ENCODE measurements around the gene RBL2. TPM values are rescaled to one million over a fixed set of nuclear protein-coding genes. Genes with fewer than 3 reads are reported as not detected.
"Not testable (repeated sequence)": the region's sequence is repeated elsewhere in the genome, so short reads cannot be mapped to it uniquely, and the experiment has no call there.

RBL2 gene
- total RNA-seq, 4 donors from 2014 or later: 27.7 to 115 (median 64.0) TPM

DNA sequence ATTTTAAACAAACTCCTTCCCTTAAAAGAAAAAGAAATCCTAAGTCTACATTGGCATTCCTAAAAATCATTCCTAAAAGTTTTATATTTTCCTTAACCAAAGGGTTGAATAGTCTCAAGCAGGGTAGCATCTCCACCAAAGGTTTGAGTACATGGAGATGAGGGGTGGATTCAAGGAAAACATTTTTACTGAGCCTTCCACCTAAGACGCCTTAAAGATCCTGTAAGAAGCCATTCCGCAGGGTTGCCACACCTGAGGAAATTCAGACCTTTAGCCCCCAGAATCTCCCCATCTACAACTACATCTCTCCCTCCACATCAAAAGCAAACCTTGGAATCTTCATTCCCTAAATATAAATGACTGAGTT, 76.4 kb downstream of the RBL2 start:
- in situ Hi-C loops (cut with MboI; ENCODE audit: low pct_ligation_motif_present in 1 of 4, low pct_unique_long_range_greater_than_20kb in 1 of 4, low sequenced_read_pairs in 3 of 4): no loop called here
- H3K27me3 ChIP-seq: no peaks in the 10 kb centered on the region
- no peak overlapping the region for H3K4me3 ChIP-seq
- peak overlapping the region in 1 of 4 donors; percentile 52 for H3K27ac ChIP-seq
- H3K36me3 ChIP-seq: no peaks in the 10 kb centered on the region
- H3K9me3 ChIP-seq: no peaks in the 10 kb centered on the region
- TF ChIP-seq POLR2AphosphoS5 (IDR thresholded peaks at IDR 0.05): no peak
- TF ChIP-seq CTCF (IDR thresholded peaks at IDR 0.05): peak in 2 of 5 experiments; percentile 5 to 9
- intact Hi-C loops (cut with DNase I; ENCODE audit: low total_unique reads): no loop called here
- DNase-seq: no peak
- WGBS, 2 donors (ENCODE audit: low coverage in 1 of 2): 33 to 58% methylated on average over 2 of the region's 2 CpGs
- peaks cover 0 to 10% (median 6%) of the 10 kb centered on the region in 4 donors for H3K4me1 ChIP-seq

DNA sequence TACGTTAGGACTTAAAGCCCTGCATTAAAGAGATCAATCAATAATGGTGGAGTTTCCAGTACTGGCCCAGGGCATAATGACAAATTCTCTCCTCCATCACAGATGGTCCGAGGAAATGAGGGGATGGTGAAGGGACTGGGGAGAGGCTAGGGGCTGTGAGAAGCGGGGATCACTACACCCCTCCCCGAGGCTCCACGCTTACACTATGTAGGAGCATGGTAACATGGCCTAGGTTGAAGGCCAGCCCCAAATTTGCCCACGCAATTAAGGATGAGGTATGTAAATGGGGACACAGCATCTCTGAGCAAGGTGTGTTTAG, 76.8 kb downstream of the RBL2 start:
- intact Hi-C loops (cut with DNase I; ENCODE audit: low total_unique reads): no loop called here
- in situ Hi-C loops (cut with MboI; ENCODE audit: low pct_ligation_motif_present in 1 of 4, low pct_unique_long_range_greater_than_20kb in 1 of 4, low sequenced_read_pairs in 3 of 4): no loop called here
- H3K27ac ChIP-seq: no peak overlapping the region
- WGBS, 2 donors (ENCODE audit: low coverage in 1 of 2): 78% methylated on average over 6 of the region's 6 CpGs; no CpG with 5 or more reads in 1 of the 2 donors
- TF ChIP-seq POLR2AphosphoS5 (IDR thresholded peaks at IDR 0.05) (no peak), POLR2A (IDR thresholded peaks at IDR 0.05) (no peak), EP300 (IDR thresholded peaks at IDR 0.05; ENCODE audit: low read depth) (no peak), CTCF (IDR thresholded peaks at IDR 0.05) (no peak)
- peaks cover 0 to 10% (median 6%) of the 10 kb centered on the region in 4 donors for H3K4me1 ChIP-seq
- H3K4me3 ChIP-seq: no peak overlapping the region
- no peaks in the 10 kb centered on the region for H3K27me3 ChIP-seq
- H3K9me3 ChIP-seq: no peaks in the 10 kb centered on the region
- no peak for DNase-seq
- no peaks in the 10 kb centered on the region for H3K36me3 ChIP-seq

- Histone ChIP-seq H3K27ac (no peak overlapping the region), H3K36me3 (no peaks in the 10 kb centered on the region), H3K4me1 (peaks cover 0 to 10% (median 6%) of the 10 kb centered on the region in 4 donors), H3K4me3 (no peak overlapping the region), H3K27me3 (no peaks in the 10 kb centered on the region), H3K9me3 (no peaks in the 10 kb centered on the region)
- TF ChIP-seq EP300 (IDR thresholded peaks at IDR 0.05; ENCODE audit: low read depth): no peak
- no peak for TF ChIP-seq POLR2AphosphoS5 (IDR thresholded peaks at IDR 0.05)
- no peak for TF ChIP-seq POLR2A (IDR thresholded peaks at IDR 0.05)
- no peak for TF ChIP-seq CTCF (IDR thresholded peaks at IDR 0.05)
- intact Hi-C loops (cut with DNase I; ENCODE audit: low total_unique reads): no loop called here
- WGBS, 2 donors (ENCODE audit: low coverage in 1 of 2): 60 to 84% methylated on average over 1 to 12 of the region's 12 CpGs
- in situ Hi-C loops (cut with MboI; ENCODE audit: low pct_ligation_motif_present in 1 of 4, low pct_unique_long_range_greater_than_20kb in 1 of 4, low sequenced_read_pairs in 3 of 4): no loop called here
- DNase-seq: no peak
These were observed 77.4 kb downstream of the RBL2 start for GRCh38 chr16:53511403-53512280.

DNA sequence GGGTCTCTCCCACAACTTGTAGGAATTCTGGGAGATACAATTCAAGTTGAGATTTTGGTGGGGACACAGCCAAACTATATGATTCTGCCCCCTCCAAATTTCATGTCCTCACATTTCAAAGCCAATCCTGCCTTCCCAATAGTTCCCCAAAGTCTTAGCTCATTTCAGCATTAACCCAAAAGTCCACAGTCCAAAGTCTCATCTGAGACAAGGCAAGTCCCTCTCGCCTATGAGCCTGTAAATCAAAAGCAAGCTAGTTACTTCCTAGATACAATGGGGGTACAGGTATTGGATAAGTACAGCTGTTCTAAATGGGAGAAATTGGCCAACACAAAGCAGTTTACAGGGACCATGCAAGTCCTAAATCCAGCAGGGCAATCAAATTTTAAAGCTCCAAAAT, 78.5 kb downstream of the RBL2 start:
- H3K36me3 ChIP-seq; H3K27ac ChIP-seq; H3K4me3 ChIP-seq; in situ Hi-C loops (cut with MboI; ENCODE audit: low pct_ligation_motif_present in 1 of 4, low pct_unique_long_range_greater_than_20kb in 1 of 4, low sequenced_read_pairs in 3 of 4); intact Hi-C loops (cut with DNase I; ENCODE audit: low total_unique reads); DNase-seq; H3K27me3 ChIP-seq; H3K9me3 ChIP-seq: not testable (repeated sequence)
- peaks cover 0 to 10% (median 6%) of the 10 kb centered on the region in 4 donors for H3K4me1 ChIP-seq
- 71 to 83% methylated on average over 1 of the region's 1 CpG for WGBS, 2 donors (ENCODE audit: low coverage in 1 of 2)

DNA sequence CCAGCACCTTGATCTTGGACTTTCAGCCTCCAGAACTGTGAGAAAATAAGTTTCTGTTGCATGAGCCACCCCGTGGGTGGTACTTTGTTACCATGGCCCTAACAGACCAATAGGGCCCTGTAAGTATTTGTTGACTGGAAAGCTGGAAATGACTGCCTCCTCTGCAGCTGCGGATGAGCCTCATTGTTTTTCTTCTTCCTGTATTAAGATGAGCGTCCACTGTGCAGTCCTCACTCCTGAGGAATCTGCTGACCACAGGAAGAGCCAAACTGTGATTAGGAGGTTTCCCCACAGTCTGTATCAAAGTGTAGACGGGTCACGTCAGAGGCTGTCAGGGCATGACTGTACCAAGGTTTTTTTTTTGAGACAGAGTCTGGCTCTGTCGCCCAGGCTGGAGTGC, 81.0 kb downstream of the RBL2 start:
- no peak for DNase-seq
- in situ Hi-C loops (cut with MboI; ENCODE audit: low pct_ligation_motif_present in 1 of 4, low pct_unique_long_range_greater_than_20kb in 1 of 4, low sequenced_read_pairs in 3 of 4) (no loop called here), intact Hi-C loops (cut with DNase I; ENCODE audit: low total_unique reads) (no loop called here)
- H3K4me3 ChIP-seq: no peak overlapping the region
- H3K27ac ChIP-seq: no peak overlapping the region
- H3K9me3 ChIP-seq: no peaks in the 10 kb centered on the region
- TF ChIP-seq POLR2AphosphoS5 (IDR thresholded peaks at IDR 0.05) (no peak), CTCF (IDR thresholded peaks at IDR 0.05) (no peak), EP300 (IDR thresholded peaks at IDR 0.05; ENCODE audit: low read depth) (no peak), POLR2A (IDR thresholded peaks at IDR 0.05) (no peak)
- no peaks in the 10 kb centered on the region for H3K36me3 ChIP-seq
- peaks cover 0 to 6% (median 4%) of the 10 kb centered on the region in 4 donors for H3K4me1 ChIP-seq
- H3K27me3 ChIP-seq: no peaks in the 10 kb centered on the region
- WGBS, 2 donors (ENCODE audit: low coverage in 1 of 2): 89 to 93% methylated on average over 3 to 6 of the region's 6 CpGs
